ENCODE results near the gene STK25.

GRCh38 chr2:241458687-241459086 lies 49.7 kb downstream of the STK25 start:
- TF ChIP-seq POLR2A (IDR thresholded peaks at IDR 0.05; ENCODE audit: low read length), result no peak
- no peak for TF ChIP-seq GATA1 (IDR thresholded peaks at IDR 0.05; ENCODE audit: low read depth, low read length)

Measured in erythroblast (primary cell).